Peyer's patch (tissue), 4 donors: Measurements from ENCODE around the gene MIDN. TPM values are rescaled to one million over a fixed set of nuclear protein-coding genes. Genes with fewer than 3 reads are reported as not detected.
A peak's percentile ranks its signal among the peaks of the same experiment; 100 is the strongest.

Experiments
- DNase-seq, 3 donors: peaks; one replicate each; pipeline ENCODE4 v3.0.0-alpha.2; 2017 to 2019
- H3K27ac ChIP-seq, 4 donors: fragments of 200-600 bp; sonication (generic); one replicate each; pipeline ENCODE4 v1.5.1; 2016 to 2019
- H3K27me3 ChIP-seq, 2 donors: fragments of 200-600 bp; sonication (generic); one replicate each; pipeline ENCODE4 v1.5.1; 2019
- H3K36me3 ChIP-seq, 3 donors: fragments of 200-600 bp; sonication (generic); one replicate each; pipeline ENCODE4 v1.5.1; 2016 to 2019
- H3K4me1 ChIP-seq, 4 donors: fragments of 200-600 bp; sonication (generic); one replicate each; pipeline ENCODE4 v1.5.1; 2016 to 2019
- H3K4me3 ChIP-seq, 4 donors: fragments of 200-600 bp; sonication (generic); 1 replicate in 3 of 4; 2 replicates in 1 of 4; pipeline ENCODE4 v1.5.1; 2016 to 2019; ENCODE audit warnings: mild to moderate bottlenecking in 1 of 4
- H3K9me3 ChIP-seq, 4 donors: fragments of 200-600 bp; sonication (generic); one replicate each; pipeline ENCODE4 v1.5.1; 2016 to 2019; ENCODE audit warnings: mild to moderate bottlenecking in 1 of 4
- CTCF ChIP-seq, 6 experiments: fragments of 450-650 bp in 4 of 6; fragments of 200-600 bp in 2 of 6; sonication (generic) in 1 of 6; IDR thresholded peaks; one replicate each; pipeline ENCODE4 v1.5.1; 2017 to 2019; ENCODE audit warnings: antibody characterized with exemption in 6 of 6, mild to moderate bottlenecking in 3 of 6, moderate library complexity in 1 of 6
- POLR2A ChIP-seq, 2 donors: fragments of 450-650 bp; IDR thresholded peaks; one replicate each; pipeline ENCODE4 v1.5.1; 2017; ENCODE audit warnings: antibody characterized with exemption in 2 of 2, mild to moderate bottlenecking in 2 of 2, moderate library complexity in 2 of 2
- total RNA-seq, 4 donors: library from RNA; depleted of rRNA; stranded (reverse); fragments of >200 nt; gene quantifications; one replicate each; pipeline ENCODE4 v1.1.0, GENCODE V29; 2016

Gene MIDN
- total RNA-seq, 4 donors from 2014 or later: 34.7 to 205 (median 98.9) TPM

- DNase-seq: peak; percentile 92 to 96 (median 92)
- peak in 3 of 6 experiments; percentile 15 to 25 (median 22) for TF ChIP-seq CTCF (IDR thresholded peaks at IDR 0.05)
- peak in 1 of 2 donors; percentile 26 for TF ChIP-seq POLR2A (IDR thresholded peaks at IDR 0.05)
- Histone ChIP-seq H3K4me3 (peak overlapping the region; percentile 86 to 93 (median 88)), H3K4me1 (peaks cover 7 to 56% (median 34%) of the 10 kb centered on the region in 4 donors), H3K36me3 (peaks cover 0 to 67% (median 0%) of the 10 kb centered on the region in 3 donors), H3K9me3 (no peaks in the 10 kb centered on the region), H3K27me3 (no peaks in the 10 kb centered on the region), H3K27ac (peak overlapping the region; percentile 95 to 100 (median 100))
These were observed 4.6 kb downstream of the MIDN start for GRCh38 chr19:1252821-1253513.

- Histone ChIP-seq H3K27me3 (no peaks in the 10 kb centered on the region), H3K4me1 (peaks cover 7 to 61% (median 37%) of the 10 kb centered on the region in 4 donors), H3K27ac (peak overlapping the region; percentile 95 to 100 (median 100)), H3K9me3 (no peaks in the 10 kb centered on the region), H3K36me3 (peaks cover 0 to 69% (median 0%) of the 10 kb centered on the region in 3 donors), H3K4me3 (peak overlapping the region; percentile 86 to 93 (median 88))
- peak in 1 of 3 donors; percentile 83 for DNase-seq
- TF ChIP-seq POLR2A (IDR thresholded peaks at IDR 0.05) (no peak), CTCF (IDR thresholded peaks at IDR 0.05) (no peak)
These were observed 5.2 kb downstream of the MIDN start for GRCh38 chr19:1253514-1254080.

GRCh38 chr19:1254081-1254527, 5.7 kb downstream of the MIDN start:
- peaks cover 7 to 66% (median 39%) of the 10 kb centered on the region in 4 donors for H3K4me1 ChIP-seq
- DNase-seq: peak in 2 of 3 donors; percentile 58 to 62

GRCh38 chr19:1254530-1255185, 6.3 kb downstream of the MIDN start:
- peak in 1 of 3 donors; percentile 49 for DNase-seq
- Histone ChIP-seq H3K4me1 (peaks cover 7 to 72% (median 45%) of the 10 kb centered on the region in 4 donors), H3K27ac (peak overlapping the region; percentile 95 to 100 (median 100)), H3K4me3 (peak overlapping the region in 2 of 4 donors; percentile 86 to 93), H3K9me3 (no peaks in the 10 kb centered on the region), H3K27me3 (no peaks in the 10 kb centered on the region), H3K36me3 (peaks cover 0 to 69% (median 0%) of the 10 kb centered on the region in 3 donors)
- no peak for TF ChIP-seq POLR2A (IDR thresholded peaks at IDR 0.05)
- TF ChIP-seq CTCF (IDR thresholded peaks at IDR 0.05): no peak

More at GRCh38 chr19:1254081-1254527, 5.7 kb downstream of the MIDN start:
- Histone ChIP-seq H3K27me3 (no peaks in the 10 kb centered on the region), H3K27ac (peak overlapping the region; percentile 95 to 100 (median 100)), H3K9me3 (no peaks in the 10 kb centered on the region), H3K4me3 (peak overlapping the region in 3 of 4 donors; percentile 86 to 93 (median 89)), H3K36me3 (peaks cover 0 to 69% (median 0%) of the 10 kb centered on the region in 3 donors)
- TF ChIP-seq POLR2A (IDR thresholded peaks at IDR 0.05) (no peak), CTCF (IDR thresholded peaks at IDR 0.05) (no peak)
